GM21529 (cell line): Measurements from ENCODE around the gene ATP2C2.

Experiments
- ATAC-seq: cut with Tn5 transposase; IDR thresholded peaks from one replicate; pipeline ENCODE4 v1.9.1; 2021; ENCODE audit not compliant: unreplicated experiment

The ATP2C2 gene

DNA sequence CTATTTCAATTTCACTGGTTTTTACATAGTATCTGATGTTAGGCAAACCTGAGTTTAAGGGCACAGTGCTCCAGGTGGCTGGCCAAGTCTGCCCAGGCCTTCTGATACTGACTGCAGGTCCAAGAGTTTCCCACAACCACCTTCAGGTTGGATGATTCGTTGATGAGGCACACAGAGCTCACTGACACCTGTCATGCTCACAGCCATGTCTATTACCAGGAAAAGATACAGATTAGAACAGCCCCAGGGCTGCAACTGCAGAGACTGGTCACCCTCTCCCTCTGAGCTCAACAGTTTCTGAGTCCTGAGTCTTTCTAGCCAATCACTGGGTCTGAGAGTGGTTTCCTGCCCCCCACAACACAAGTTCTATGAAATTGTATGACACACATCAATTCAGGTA lies 98.9 kb downstream of the ATP2C2 start:
- ATAC-seq, result no peak

GRCh38 chr16:84467709-84468108 lies 99.4 kb downstream of the ATP2C2 start:
- no peak for ATAC-seq

GRCh38 chr16:84471316-84471715 lies 103.0 kb downstream of the ATP2C2 start:
- ATAC-seq, result no peak

- ATAC-seq, result no peak
Observed at GRCh38 chr16:84471966-84472365, 103.6 kb downstream of the ATP2C2 start.

- ATAC-seq, result no peak
Observed at GRCh38 chr16:84475643-84476240, 107.4 kb downstream of the ATP2C2 start.

DNA sequence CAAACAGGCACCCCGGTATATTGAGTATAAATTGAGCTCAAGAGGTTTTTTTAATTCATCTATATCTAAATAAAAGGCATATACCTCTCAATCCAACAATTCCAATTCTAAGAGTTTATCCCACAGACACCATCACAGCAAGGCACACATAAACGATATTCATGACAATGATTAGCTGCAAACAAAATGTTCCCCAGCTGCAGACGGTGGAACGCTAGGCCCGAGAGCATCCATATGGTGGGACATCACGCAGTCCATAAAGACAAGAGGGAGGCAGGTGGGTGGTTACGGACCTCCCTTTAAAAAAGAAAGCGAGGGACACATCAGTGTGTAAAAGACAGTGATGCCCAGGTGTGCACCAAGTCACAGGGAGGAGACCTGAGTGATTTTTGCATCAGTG lies 108.1 kb downstream of the ATP2C2 start:
- ATAC-seq, result no peak

DNA sequence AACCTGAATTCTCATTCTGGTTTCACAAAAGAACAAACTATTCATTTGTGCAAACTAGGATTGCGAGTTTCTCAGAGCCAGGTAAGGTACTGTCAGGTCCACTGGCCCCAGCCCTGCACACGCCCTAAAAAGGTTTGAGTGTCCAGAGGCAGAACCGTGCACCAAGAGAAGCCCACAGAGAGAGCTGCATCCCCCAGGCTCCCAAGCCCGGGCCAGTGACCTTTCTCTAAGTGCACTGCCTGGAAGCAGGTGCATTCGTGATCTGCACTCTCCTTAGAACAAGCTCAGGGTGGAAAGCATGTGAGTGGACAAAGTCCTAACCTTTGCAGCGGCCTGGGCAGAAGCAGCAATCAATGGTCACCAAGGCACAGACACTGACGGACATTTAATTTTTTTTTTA lies 109.3 kb downstream of the ATP2C2 start:
- no peak for ATAC-seq

DNA sequence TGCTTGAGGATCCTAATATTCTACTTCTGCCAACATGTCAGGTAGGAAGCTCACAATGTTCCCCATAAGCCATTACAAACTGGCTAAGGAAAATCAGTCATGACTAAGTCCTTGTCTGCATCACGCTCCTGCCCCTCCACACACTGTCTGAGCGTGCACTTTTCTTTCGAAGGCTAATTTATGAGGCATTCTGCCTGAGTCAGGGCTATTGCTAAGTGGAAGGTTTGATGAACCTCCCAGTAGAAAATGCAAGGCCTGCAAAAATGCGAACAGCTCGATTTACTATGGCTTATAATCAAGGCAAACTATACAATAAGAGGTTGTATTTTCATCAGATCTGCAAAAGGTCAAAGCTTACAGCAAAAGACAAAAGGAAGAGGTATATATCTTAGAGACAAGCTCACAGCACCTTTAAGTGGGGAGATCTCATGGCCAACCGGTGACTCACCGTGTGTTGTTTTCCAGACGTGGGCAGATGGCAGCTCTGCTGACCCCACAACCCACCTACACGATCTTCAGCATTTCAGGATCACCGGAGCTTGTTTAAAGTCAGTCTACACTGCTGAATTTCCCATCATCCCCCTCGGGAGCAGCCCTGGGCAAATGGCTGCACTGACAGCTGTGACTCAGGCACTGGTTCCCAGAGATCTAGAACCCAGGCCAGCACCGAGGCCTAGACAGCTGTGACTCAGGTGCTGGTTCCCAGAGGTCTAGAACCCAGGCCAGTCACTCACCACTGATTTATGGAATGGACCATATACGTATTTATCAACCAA lies 110.0 kb downstream of the ATP2C2 start:
- ATAC-seq, result no peak

DNA sequence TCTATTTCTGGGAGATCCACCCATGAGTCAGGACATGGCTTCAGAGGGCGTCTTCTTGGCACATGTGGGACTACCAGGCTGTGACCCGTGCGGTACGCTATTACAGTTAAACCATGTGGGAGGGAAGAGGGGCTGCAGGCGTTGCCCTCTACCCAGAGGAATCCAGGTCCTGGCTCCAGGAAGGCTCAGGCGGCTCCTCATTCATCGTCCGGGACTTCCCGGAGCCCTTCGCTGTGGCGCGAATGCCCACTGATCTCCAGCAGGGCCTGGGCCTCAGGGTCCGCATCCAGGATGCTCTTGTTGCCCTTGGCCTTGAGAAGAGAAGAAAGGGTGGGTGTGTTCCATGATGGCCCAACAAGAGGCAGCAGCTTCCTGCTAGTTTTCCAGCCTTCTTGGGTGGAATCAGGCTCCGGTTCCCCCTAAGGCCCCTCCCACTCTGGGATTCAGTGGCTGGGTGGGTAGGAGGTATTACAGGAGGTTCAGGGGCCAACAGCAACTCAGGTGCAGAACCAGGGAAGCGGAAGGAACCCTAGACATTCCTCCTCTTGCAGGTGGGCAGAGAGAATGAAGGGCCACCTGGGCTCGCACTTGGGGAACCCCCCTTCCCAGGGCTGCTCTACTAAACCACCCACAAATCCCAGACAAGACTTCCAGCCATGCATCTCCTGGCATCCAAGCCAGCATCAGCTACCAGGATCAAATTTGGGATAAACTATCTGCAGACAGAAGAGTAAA lies 111.5 kb downstream of the ATP2C2 start:
- ATAC-seq, result no peak

GRCh38 chr16:84481051-84481735 lies 112.9 kb downstream of the ATP2C2 start:
- ATAC-seq, result no peak

- no peak for ATAC-seq
Observed at GRCh38 chr16:84482001-84482891, 113.9 kb downstream of the ATP2C2 start.

DNA sequence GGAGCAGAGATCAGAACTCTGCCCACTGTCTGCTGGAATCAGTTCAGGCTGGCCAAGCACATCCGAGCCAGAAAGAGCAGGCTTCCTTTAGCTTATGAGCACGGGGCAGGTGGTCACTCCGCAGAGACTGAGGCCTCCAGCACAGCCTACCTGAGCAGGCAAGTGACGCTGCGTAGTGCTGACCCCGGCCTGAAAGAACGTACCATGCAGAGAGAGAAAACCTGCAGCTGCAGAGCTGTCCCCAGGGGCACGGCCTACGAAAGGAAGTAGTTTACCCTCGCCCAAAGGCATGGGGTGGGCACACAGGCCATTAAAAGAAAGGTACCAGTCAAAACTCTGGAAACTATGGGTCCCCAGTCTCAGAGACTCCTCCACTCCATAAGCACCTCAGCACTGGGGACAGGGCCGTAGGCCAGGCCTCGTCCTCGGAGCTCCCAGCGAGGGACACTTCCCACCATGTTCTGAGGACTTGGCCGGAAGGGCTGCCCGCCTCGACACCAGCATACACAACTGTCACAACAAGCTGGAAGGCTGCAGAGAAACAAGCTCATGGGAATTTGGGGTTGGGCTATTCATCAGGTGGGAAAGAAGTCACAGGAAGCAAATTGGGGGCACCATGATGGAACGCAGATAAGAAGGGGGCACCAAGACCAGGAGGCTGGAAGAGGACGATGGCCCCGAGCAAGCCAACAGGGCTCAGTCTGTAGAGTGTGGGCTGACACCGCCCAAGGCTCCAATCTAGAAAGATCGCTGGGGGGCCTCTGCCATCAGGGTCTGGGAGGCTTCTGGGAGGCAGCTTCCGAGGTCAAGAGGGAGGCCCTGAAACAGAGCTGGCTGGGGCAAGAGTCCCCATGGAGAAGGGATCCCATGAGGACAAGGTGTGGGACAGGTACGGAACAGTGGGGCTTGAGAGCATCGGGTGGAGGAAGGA lies 114.9 kb downstream of the ATP2C2 start:
- ATAC-seq, result no peak

DNA sequence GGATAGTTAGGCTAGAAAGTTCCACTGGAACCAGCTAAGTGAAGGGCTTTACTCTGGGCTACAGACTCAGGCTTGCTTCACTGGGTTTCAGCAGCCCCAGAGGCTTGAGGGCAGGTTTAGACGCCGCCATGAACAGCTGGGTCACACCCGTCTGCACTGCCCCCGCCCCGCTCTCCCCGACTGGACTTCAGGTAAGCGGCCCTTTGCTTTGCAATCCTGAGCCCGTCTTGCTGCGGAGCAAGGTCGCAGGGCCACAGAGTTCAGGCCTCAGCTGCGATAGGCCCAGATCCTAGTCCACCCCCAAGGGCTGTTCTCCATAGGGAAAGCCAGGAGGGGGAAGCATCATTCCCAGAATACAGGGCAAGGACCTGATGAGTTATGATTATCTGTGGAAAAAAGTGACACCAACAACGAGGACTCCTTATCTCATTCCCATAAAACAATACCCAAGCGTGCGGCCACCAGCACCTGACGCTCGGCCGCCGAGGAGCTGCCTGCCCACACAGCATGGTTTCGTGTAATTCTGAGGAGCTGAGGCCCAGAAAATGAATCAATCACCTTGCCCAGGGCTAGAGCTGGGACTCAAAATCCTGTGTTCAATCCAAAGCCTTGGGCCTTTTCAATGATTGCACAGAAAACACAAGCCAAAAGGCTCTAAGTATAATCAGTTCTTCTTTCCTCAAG lies 115.7 kb downstream of the ATP2C2 start:
- no peak for ATAC-seq

DNA sequence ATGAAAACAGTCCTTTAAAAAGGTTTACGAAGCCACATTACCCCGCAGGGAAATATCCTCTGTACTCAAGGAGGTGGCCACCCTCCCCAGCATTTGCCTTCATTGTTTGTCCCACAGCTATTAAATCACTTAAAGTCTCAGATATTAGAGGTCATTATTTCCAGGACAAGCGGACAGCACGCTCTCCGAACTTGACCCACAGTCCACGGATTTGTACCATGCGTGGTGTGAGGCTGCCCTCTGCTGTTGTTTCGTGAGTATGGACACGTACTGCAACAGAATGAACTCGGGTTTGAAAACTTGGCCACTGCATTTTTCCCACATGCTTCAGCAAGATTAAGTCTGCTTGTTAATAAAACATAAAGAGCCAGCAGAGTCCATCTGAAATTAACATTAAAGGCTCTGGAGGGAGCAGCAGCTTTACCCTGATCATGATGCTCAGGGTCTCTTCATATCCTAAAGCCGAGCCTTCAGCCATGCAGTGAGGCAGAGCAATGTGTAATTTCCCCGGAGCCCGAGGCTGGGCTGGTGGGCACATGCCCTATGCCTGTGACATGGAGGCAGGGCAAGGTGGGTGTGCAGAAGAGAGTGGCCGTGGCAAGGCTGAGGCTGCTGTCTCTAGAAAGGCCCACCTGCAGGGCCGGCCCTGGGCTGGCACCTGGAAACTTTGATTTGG lies 116.4 kb downstream of the ATP2C2 start:
- no peak for ATAC-seq

GRCh38 chr16:84485255-84486010 lies 117.1 kb downstream of the ATP2C2 start:
- ATAC-seq, result no peak

DNA sequence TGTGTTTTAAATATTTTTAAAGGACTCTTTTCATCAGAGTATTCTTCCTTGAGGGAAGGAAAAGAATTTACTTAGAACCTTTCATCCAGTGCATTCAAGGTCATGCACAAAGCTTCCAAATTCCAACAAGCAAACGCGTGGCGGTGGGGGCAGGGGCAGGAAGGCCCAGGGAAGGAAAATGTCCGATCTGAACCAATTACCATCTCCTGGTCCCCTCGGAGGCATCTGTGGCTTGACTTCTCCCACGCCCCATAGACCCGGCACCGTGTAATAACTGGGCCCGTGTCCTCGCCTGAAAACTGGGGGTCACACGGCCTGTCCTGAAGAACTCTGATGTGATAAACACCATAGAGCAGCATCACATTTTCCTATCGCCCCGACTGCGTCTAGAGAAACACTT lies 117.8 kb downstream of the ATP2C2 start:
- ATAC-seq, result no peak

DNA sequence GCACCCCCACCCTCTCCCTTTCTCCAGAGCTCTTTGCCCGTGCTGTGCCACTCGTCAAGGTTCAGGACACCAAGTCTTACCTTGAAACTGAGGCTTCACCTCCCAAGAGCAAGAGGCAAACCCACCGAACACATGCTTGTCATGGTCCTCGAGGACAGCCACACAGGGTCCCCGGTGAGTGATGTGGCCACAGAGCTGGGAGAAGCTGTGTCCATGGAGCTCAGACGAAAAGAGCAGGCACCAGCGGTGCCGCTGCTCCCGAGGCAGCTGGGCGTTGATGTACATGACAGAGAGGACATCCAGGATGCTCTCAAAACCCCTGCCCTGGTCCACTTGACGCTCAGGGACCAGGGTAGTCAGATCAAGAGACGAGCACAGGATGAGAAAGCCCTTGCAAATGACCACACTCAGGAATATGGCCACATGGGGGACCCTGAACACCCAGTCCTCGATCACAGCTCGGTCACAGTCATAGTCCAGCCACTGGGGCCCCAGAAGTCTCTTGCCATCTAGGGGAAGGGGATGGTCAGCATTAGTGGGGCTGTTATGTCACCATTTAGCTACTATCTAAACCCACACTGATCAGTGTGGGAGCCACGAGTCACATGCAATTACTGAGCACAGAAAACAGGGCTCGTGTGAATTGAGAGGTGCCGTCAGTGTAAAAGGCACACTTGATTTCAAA lies 118.4 kb downstream of the ATP2C2 start:
- ATAC-seq, result no peak
